Dorsolateral prefrontal cortex (tissue), 118 donors: ENCODE data around the gene UBE2I. TPM values are rescaled to one million over a fixed set of nuclear protein-coding genes. Genes with fewer than 3 reads are reported as not detected.

Source experiments
- total RNA-seq, 120 experiments: library from RNA; stranded (reverse); gene quantifications; one replicate each; pipeline versions ENCODE4 v1.2.3 to v1.2.4, GENCODE V29; 2022

The UBE2I gene
- total RNA-seq, 120 experiments from 2014 or later, result 66.6 to 108 (median 83.6) TPM

Other genes with a start within 250 kb of the UBE2I start
- under 1 TPM in 8 of 120 experiments, not detected in 112; 0.37 to 0.67 (median 0.44) TPM for gene SSTR5, start 236.9 kb upstream of the UBE2I start, total RNA-seq
- gene C1QTNF8, start 213.4 kb upstream of the UBE2I start, total RNA-seq, result under 1 TPM in 12 of 120 experiments, not detected in 108; 0.27 to 0.98 (median 0.49) TPM
- 10 to 100 TPM in 22 of 120 experiments, 1 to 10 TPM in 98; 2.5 to 14.6 (median 7.0) TPM for gene CACNA1H, start 156.5 kb upstream of the UBE2I start, total RNA-seq
- gene TPSG1, start 84.4 kb upstream of the UBE2I start, total RNA-seq, result not detected
- gene TPSB2, start 79.5 kb upstream of the UBE2I start, total RNA-seq, result 1 to 10 TPM in 23 of 120 experiments, under 1 TPM in 30, not detected in 67; 0.22 to 3.8 (median 0.94) TPM
- gene TPSAB1, start 68.9 kb upstream of the UBE2I start, total RNA-seq, result 1 to 10 TPM in 3 of 120 experiments, under 1 TPM in 12, not detected in 105; 0.45 to 1.5 (median 0.74) TPM
- gene TPSD1, start 53.6 kb upstream of the UBE2I start, total RNA-seq, result 1 to 10 TPM in 42 of 120 experiments, under 1 TPM in 40, not detected in 38; 0.29 to 4.8 (median 1.0) TPM
- gene BAIAP3, start 24.0 kb downstream of the UBE2I start, total RNA-seq, result 100 to 1,000 TPM in 100 of 120 experiments, 10 to 100 TPM in 20; 24.1 to 289 (median 137) TPM
- 10 to 100 TPM; 30.3 to 68.2 (median 46.8) TPM for gene TSR3, start 42.2 kb downstream of the UBE2I start, total RNA-seq
- gene GNPTG, start 42.3 kb downstream of the UBE2I start, total RNA-seq, result 100 to 1,000 TPM in 112 of 120 experiments, 10 to 100 TPM in 8; 85.9 to 151 (median 118) TPM
- 10 to 100 TPM; 25.4 to 69.9 (median 43.8) TPM for gene UNKL, start 105.1 kb downstream of the UBE2I start, total RNA-seq
- gene UQCC4, start 111.1 kb downstream of the UBE2I start, total RNA-seq, result 10 to 100 TPM in 99 of 120 experiments, 1 to 10 TPM in 21; 6.3 to 19.7 (median 12.3) TPM
- under 1 TPM in 2 of 120 experiments, not detected in 118; 0.58 to 0.76 TPM for gene PERCC1, start 121.4 kb downstream of the UBE2I start, total RNA-seq
- 10 to 100 TPM in 7 of 120 experiments, 1 to 10 TPM in 113; 1.0 to 15.2 (median 5.1) TPM for gene CCDC154, start 134.9 kb downstream of the UBE2I start, total RNA-seq
- 100 to 1,000 TPM in 99 of 120 experiments, 10 to 100 TPM in 21; 75.5 to 169 (median 114) TPM for gene CLCN7, start 165.4 kb downstream of the UBE2I start, total RNA-seq
- gene PTX4, start 179.3 kb downstream of the UBE2I start, total RNA-seq, result under 1 TPM in 21 of 120 experiments, not detected in 99; 0.29 to 0.85 (median 0.53) TPM
- gene TELO2, start 183.7 kb downstream of the UBE2I start, total RNA-seq, result 10 to 100 TPM; 21.6 to 46.8 (median 31.5) TPM
- gene TMEM204, start 224.0 kb downstream of the UBE2I start, total RNA-seq, result 10 to 100 TPM in 14 of 120 experiments, 1 to 10 TPM in 106; 2.6 to 24.9 (median 7.0) TPM